Measurements from ENCODE around the gene OLFML2A.
A peak's percentile ranks its signal among the peaks of the same experiment; 100 is the strongest.

Gene OLFML2A

GRCh38 chr9:124752967-124753366 is 24.0 kb upstream of the OLFML2A start:
- H3K27me3 ChIP-seq (ENCODE audit: insufficient read depth, poor library complexity, severe bottlenecking), result no peaks in the 10 kb centered on the region
- H3K27ac ChIP-seq (replicated peaks), result no peak overlapping the region
- no peak overlapping the region for H3K4me3 ChIP-seq (replicated peaks; ENCODE audit: insufficient read depth, low read length)
- DNase-seq (ENCODE audit: low read depth in 1 of 2, low spot score in 1 of 2), result no peak
- TF ChIP-seq SPI1 (IDR thresholded peaks at IDR 0.05; ENCODE audit: borderline replicate concordance, low read depth), result no peak
- no peak for TF ChIP-seq POLR2AphosphoS5 (IDR thresholded peaks at IDR 0.05; ENCODE audit: low read depth)
- TF ChIP-seq CTCF (IDR thresholded peaks at IDR 0.05; ENCODE audit: insufficient read depth, low read length), result no peak
- no peak for TF ChIP-seq REST (IDR thresholded peaks at IDR 0.05; ENCODE audit: insufficient replicate concordance, low read depth)
- TF ChIP-seq GABPA (IDR thresholded peaks at IDR 0.05; ENCODE audit: low read depth), result no peak

DNA sequence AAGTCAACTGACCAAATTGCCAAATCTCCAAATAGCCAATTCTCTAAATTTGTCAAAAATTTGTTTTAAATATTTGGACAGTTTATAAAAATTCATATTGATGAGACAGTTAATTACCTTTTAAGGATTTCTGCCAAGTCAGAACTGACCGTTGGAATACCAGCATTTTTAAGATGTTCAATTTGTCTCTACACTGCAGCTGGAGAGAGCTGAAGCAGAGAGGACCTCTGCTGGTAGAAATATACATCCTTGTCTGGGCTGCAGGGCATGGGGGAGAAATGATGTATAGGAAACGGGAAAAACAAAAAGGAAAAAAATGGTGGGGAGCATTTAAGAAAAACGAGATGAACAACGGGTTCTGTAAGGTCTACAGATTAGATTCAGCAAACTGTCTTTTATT is 22.6 kb upstream of the OLFML2A start:
- no peaks in the 10 kb centered on the region for H3K27me3 ChIP-seq (ENCODE audit: insufficient read depth, poor library complexity, severe bottlenecking)
- TF ChIP-seq SPI1 (IDR thresholded peaks at IDR 0.05; ENCODE audit: borderline replicate concordance, low read depth) (no peak), GABPA (IDR thresholded peaks at IDR 0.05; ENCODE audit: low read depth) (no peak), CTCF (IDR thresholded peaks at IDR 0.05; ENCODE audit: insufficient read depth, low read length) (peak; percentile 7)
- H3K4me3 ChIP-seq (replicated peaks; ENCODE audit: insufficient read depth, low read length), result no peak overlapping the region
- H3K27ac ChIP-seq (replicated peaks), result no peak overlapping the region
- DNase-seq (ENCODE audit: low read depth in 1 of 2, low spot score in 1 of 2), result no peak

- no peak overlapping the region for H3K4me3 ChIP-seq (replicated peaks; ENCODE audit: insufficient read depth, low read length)
- no peaks in the 10 kb centered on the region for H3K27me3 ChIP-seq (ENCODE audit: insufficient read depth, poor library complexity, severe bottlenecking)
- TF ChIP-seq REST (IDR thresholded peaks at IDR 0.05; ENCODE audit: insufficient replicate concordance, low read depth), result no peak
- no peak for TF ChIP-seq CTCF (IDR thresholded peaks at IDR 0.05; ENCODE audit: insufficient read depth, low read length)
- TF ChIP-seq POLR2AphosphoS5 (IDR thresholded peaks at IDR 0.05; ENCODE audit: low read depth), result no peak
- no peak for TF ChIP-seq GABPA (IDR thresholded peaks at IDR 0.05; ENCODE audit: low read depth)
- TF ChIP-seq SPI1 (IDR thresholded peaks at IDR 0.05; ENCODE audit: borderline replicate concordance, low read depth), result no peak
- H3K27ac ChIP-seq (replicated peaks), result no peak overlapping the region; the same call in 1 of the 2 replicates
- no peak for DNase-seq (ENCODE audit: low read depth in 1 of 2, low spot score in 1 of 2)
These were observed 21.9 kb upstream of the OLFML2A start for GRCh38 chr9:124755061-124755460.

DNA sequence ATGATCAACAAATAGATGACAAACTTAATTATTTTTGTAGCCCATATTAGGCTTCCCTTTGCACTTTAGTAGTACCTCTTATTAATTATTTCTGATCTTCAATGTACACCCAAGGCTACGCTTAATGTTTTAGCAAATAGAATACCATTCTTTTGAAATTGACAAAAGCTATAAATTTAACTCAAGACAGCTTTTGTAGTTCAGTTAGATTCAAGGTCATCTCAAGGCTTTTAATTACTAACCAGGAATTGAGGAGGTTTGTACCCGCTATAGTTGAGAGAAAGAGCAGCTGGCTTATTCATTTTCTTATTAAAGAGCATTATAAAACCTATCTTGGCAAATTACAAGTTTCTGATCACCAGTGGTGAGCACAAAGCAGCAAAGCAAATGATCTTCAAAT is 20.9 kb upstream of the OLFML2A start:
- TF ChIP-seq SPI1 (IDR thresholded peaks at IDR 0.05; ENCODE audit: borderline replicate concordance, low read depth) (no peak), GABPA (IDR thresholded peaks at IDR 0.05; ENCODE audit: low read depth) (no peak), CTCF (IDR thresholded peaks at IDR 0.05; ENCODE audit: insufficient read depth, low read length) (no peak)
- Histone ChIP-seq H3K4me3 (replicated peaks; ENCODE audit: insufficient read depth, low read length) (no peak overlapping the region), H3K27ac (replicated peaks) (peak overlapping the region; percentile 29; the same call in 1 of the 2 replicates), H3K27me3 (ENCODE audit: insufficient read depth, poor library complexity, severe bottlenecking) (no peaks in the 10 kb centered on the region)
- no peak for DNase-seq (ENCODE audit: low read depth in 1 of 2, low spot score in 1 of 2)

Data from HL-60 (cell line).